KMS-11 (cell line): ENCODE measurements around the gene RPA3.

Source experiments
- H2AFZ ChIP-seq: fragments of 200-600 bp; sonication (generic); 2 replicates; pipeline ENCODE4 v1.6.1; 2016; ENCODE audit warnings: antibody characterized with exemption, mixed run types, low read depth
- H3K27ac ChIP-seq: fragments of 200-600 bp; sonication (generic); 2 replicates; pipeline ENCODE4 v1.6.1; 2016; ENCODE audit warnings: mild to moderate bottlenecking, mixed run types
- H3K27me3 ChIP-seq: fragments of 200-600 bp; sonication (generic); 2 replicates; pipeline ENCODE4 v1.6.1; 2017; ENCODE audit warnings: mild to moderate bottlenecking, low read depth, mixed run types, moderate library complexity; ENCODE audit not compliant: insufficient read depth
- H3K36me3 ChIP-seq: fragments of 200-600 bp; sonication (generic); 2 replicates; pipeline ENCODE4 v1.6.1; 2017; ENCODE audit warnings: mild to moderate bottlenecking, mixed run types; ENCODE audit not compliant: insufficient read depth
- H3K4me1 ChIP-seq: fragments of 200-600 bp; sonication (generic); 2 replicates; pipeline ENCODE4 v1.6.1; 2016; ENCODE audit warnings: mild to moderate bottlenecking, low read depth, mixed run types; ENCODE audit not compliant: poor library complexity, severe bottlenecking
- H3K4me2 ChIP-seq: fragments of 200-600 bp; sonication (generic); 2 replicates; pipeline ENCODE4 v1.7.0; 2016; ENCODE audit warnings: mild to moderate bottlenecking, mixed run types
- H3K4me3 ChIP-seq: fragments of 200-600 bp; sonication (generic); IDR thresholded peaks from 2 replicates; pipeline ENCODE4 v1.6.1; 2017; ENCODE audit warnings: low read depth, low read length, mixed read lengths; ENCODE audit not compliant: insufficient read depth
- H3K79me2 ChIP-seq: fragments of 200-600 bp; sonication (generic); 2 replicates; pipeline ENCODE4 v1.6.1; 2016; ENCODE audit warnings: low read depth, mixed run types; ENCODE audit not compliant: insufficient read depth
- H3K9ac ChIP-seq: fragments of 200-600 bp; sonication (generic); 2 replicates; pipeline ENCODE4 v1.6.1; 2016; ENCODE audit warnings: mild to moderate bottlenecking, mixed run types
- H4K20me1 ChIP-seq: fragments of 200-600 bp; sonication (generic); 2 replicates; pipeline ENCODE4 v1.6.1; 2016; ENCODE audit warnings: mild to moderate bottlenecking, mixed run types; ENCODE audit not compliant: insufficient read depth
- TF ChIP-seq, protein P1 (sequence below): fragments of 200-600 bp; sonication (generic); conservative IDR thresholded peaks from 2 replicates; pipeline ENCODE4 v1.6.1; 2017; ENCODE audit warnings: low read depth, mild to moderate bottlenecking, antibody characterized with exemption, low read length, moderate library complexity, mixed read lengths

RPA3 gene

GRCh38 chr7:7673240-7673550 is 45.2 kb downstream of the RPA3 start:
- Histone ChIP-seq H3K79me2 (no peaks in the 10 kb centered on the region), H3K4me3 (no peak overlapping the region), H2AFZ (no peak overlapping the region), H3K4me2 (no peak overlapping the region), H3K4me1 (peaks cover 32% of the 10 kb centered on the region), H3K36me3 (no peaks in the 10 kb centered on the region; the same call in 1 of the 2 replicates), H3K27ac (no peak overlapping the region), H3K27me3 (no peaks in the 10 kb centered on the region), H4K20me1 (no peaks in the 10 kb centered on the region), H3K9ac (no peak overlapping the region)
- TF ChIP-seq, protein P1, sequence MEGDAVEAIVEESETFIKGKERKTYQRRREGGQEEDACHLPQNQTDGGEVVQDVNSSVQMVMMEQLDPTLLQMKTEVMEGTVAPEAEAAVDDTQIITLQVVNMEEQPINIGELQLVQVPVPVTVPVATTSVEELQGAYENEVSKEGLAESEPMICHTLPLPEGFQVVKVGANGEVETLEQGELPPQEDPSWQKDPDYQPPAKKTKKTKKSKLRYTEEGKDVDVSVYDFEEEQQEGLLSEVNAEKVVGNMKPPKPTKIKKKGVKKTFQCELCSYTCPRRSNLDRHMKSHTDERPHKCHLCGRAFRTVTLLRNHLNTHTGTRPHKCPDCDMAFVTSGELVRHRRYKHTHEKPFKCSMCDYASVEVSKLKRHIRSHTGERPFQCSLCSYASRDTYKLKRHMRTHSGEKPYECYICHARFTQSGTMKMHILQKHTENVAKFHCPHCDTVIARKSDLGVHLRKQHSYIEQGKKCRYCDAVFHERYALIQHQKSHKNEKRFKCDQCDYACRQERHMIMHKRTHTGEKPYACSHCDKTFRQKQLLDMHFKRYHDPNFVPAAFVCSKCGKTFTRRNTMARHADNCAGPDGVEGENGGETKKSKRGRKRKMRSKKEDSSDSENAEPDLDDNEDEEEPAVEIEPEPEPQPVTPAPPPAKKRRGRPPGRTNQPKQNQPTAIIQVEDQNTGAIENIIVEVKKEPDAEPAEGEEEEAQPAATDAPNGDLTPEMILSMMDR = no peak

DNA sequence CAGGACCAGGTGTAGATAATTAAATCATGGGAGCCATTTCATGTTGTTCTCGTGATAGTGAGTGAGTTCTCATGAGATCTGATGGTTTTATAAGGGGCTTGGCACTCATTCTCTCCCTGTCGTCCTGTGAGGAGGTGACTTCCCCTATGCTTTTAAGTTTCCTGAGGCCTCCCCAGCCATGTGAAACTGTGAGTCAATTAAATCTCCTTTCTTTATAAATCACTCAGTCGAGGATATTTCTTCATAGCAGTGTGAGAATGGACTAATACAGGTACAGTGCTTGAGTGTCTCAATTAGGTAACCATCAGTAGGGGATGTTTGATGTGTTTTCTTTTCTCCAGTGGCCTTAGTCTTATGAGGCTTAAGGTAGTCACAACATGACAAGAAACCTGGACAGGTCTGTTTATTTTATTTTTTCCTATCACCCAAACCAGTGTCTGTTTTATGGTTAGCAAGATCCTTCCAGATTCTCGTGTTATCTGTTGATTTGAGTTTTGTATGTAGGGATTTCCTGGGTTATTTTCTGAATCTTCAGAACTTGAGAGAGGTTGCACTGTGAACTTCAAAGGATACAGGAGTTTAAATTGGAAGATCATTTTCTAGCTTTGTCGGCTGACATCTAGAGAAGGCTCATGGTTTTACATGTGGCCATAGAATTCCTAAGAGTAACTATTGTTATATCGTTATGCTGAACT is 45.7 kb downstream of the RPA3 start:
- TF ChIP-seq, protein P1 = no peak
- no peak overlapping the region for H2AFZ ChIP-seq
- peaks cover 32% of the 10 kb centered on the region for H3K4me1 ChIP-seq
- H3K36me3 ChIP-seq = no peaks in the 10 kb centered on the region; the same call in 1 of the 2 replicates
- H4K20me1 ChIP-seq = no peaks in the 10 kb centered on the region
- H3K4me3 ChIP-seq = no peak overlapping the region
- no peak overlapping the region for H3K9ac ChIP-seq
- H3K27ac ChIP-seq = no peak overlapping the region
- no peak overlapping the region for H3K4me2 ChIP-seq
- H3K27me3 ChIP-seq = no peaks in the 10 kb centered on the region
- H3K79me2 ChIP-seq = no peaks in the 10 kb centered on the region

DNA sequence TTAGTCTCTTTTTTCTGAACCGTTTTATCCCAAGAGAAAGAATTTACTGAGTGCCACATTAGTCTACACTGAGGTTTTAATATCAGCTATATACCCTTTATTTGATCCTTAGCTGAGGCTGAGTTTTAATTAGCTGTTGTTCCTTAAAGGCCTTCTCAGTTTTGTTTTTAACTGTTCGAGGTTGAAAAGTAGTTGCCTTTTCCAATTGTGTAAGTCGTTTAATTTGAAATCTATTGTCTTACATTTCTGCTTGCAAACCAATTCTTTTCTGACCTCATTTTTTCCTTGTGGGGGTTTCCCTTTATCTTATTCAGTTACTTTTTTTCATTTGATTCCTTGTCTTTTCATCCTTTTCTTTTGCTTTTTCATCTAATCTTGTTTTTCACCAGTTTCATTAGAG is 47.0 kb downstream of the RPA3 start:
- Histone ChIP-seq H3K27me3 (no peaks in the 10 kb centered on the region), H4K20me1 (no peaks in the 10 kb centered on the region), H3K27ac (peak overlapping the region; percentile 45), H3K4me1 (peaks cover 32% of the 10 kb centered on the region), H3K36me3 (no peaks in the 10 kb centered on the region; the same call in 1 of the 2 replicates), H3K4me2 (peak overlapping the region; percentile 70), H3K9ac (peak overlapping the region; percentile 1; the same call in 1 of the 2 replicates), H2AFZ (no peak overlapping the region), H3K79me2 (0 out of 2 replicates have a peak, but pooled peaks cover 5% of the 10 kb centered on the region), H3K4me3 (no peak overlapping the region)
- TF ChIP-seq, protein P1 = no peak

DNA sequence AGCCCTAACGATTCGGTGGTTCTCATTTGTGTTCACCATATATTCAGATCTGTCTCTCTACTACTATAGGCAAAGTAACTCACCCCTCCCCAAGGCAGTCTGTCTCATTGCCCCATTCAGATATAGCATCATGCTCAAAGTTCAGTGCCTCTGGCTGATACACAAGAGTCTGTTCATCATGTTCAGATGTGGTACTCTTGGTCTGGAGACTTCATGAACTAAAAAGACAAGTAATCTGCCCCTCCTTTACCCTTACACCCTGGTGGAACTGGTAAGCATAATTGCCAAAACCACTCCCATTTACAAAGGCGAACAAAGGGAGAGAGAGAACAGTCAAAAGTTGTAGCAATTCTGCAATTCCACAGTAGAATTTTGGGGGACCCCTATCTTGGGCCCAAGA is 47.9 kb downstream of the RPA3 start:
- no peaks in the 10 kb centered on the region for H3K27me3 ChIP-seq
- H3K4me2 ChIP-seq = no peak overlapping the region; the same call in 1 of the 2 replicates
- no peak overlapping the region for H3K27ac ChIP-seq
- no peak overlapping the region for H3K9ac ChIP-seq
- TF ChIP-seq, protein P1 = no peak
- H3K79me2 ChIP-seq = 0 out of 2 replicates have a peak, but pooled peaks cover 5% of the 10 kb centered on the region
- H3K4me3 ChIP-seq = no peak overlapping the region
- no peaks in the 10 kb centered on the region for H3K36me3 ChIP-seq
- peaks cover 32% of the 10 kb centered on the region for H3K4me1 ChIP-seq
- H4K20me1 ChIP-seq = no peaks in the 10 kb centered on the region
- no peak overlapping the region for H2AFZ ChIP-seq
